Ovary (tissue), 9 donors: ENCODE data around the gene PXYLP1. TPM values are rescaled to one million over a fixed set of nuclear protein-coding genes. Genes with fewer than 3 reads are reported as not detected.
"Not testable (repeated sequence)": the region's sequence is repeated elsewhere in the genome, so short reads cannot be mapped to it uniquely, and the experiment has no call there.

ENCODE experiments used
- DNase-seq, 5 donors: peaks; one replicate each; pipeline ENCODE4 v3.0.0-alpha.2; 2019 to 2020
- H3K27ac ChIP-seq, 2 donors: fragments of 200-600 bp; one replicate each; pipeline versions ENCODE4 v1.5.1 to v1.8.0; 2019 to 2022
- H3K27me3 ChIP-seq: fragments of 200-600 bp; one replicate; pipeline ENCODE4 v1.8.0; 2022
- H3K36me3 ChIP-seq: fragments of 200-600 bp; sonication (generic); one replicate; pipeline ENCODE4 v1.5.1; 2019
- H3K4me1 ChIP-seq: one replicate; pipeline ENCODE4 v1.8.1; 2013; ENCODE audit warnings: mild to moderate bottlenecking, moderate library complexity; ENCODE audit not compliant: insufficient read depth
- H3K4me3 ChIP-seq: fragments of 200-600 bp; sonication (generic); one replicate; pipeline ENCODE4 v1.5.1; 2017
- H3K9me3 ChIP-seq, 2 donors: fragments of 200-600 bp in 1 of 2; sonication (generic) in 1 of 2; one replicate each; pipeline versions ENCODE4 v1.5.1 to v1.8.1; 2013 to 2019; ENCODE audit warnings: mild to moderate bottlenecking in 1 of 2, moderate library complexity in 1 of 2
- CTCF ChIP-seq, 3 donors: fragments of 450-650 bp in 2 of 3; fragments of 200-600 bp in 1 of 3; IDR thresholded peaks; one replicate each; pipeline versions ENCODE4 v1.5.1 to v1.8.0; 2016 to 2022; ENCODE audit warnings: antibody characterized with exemption in 3 of 3, mild to moderate bottlenecking in 1 of 3
- EP300 ChIP-seq: sonication (generic); formaldehyde crosslinking; IDR thresholded peaks from one replicate; pipeline ENCODE4 v1.6.1; 2017; ENCODE audit warnings: antibody characterized with exemption
- POLR2A ChIP-seq: fragments of 450-650 bp; IDR thresholded peaks from one replicate; pipeline ENCODE4 v1.6.1; 2017; ENCODE audit warnings: antibody characterized with exemption, mild to moderate bottlenecking, moderate library complexity
- WGBS, 3 donors: extraction: QIAGEN DNeasy Blood & Tissue Kit in 1 of 3; methylation state at CpG; one replicate each; pipeline versions ENCODE4 v1.1.5 to v1.1.7; 2013 to 2017; 5-methylcytosine and 5-hydroxymethylcytosine counted together
- intact Hi-C, 4 donors: fragments of 100-400 bp; cut with DNase I; formaldehyde crosslinking; loops; one replicate each; pipeline versions ENCODE4 v1.11.0 to v1.15.1; 2022 to 2023
- polyA plus RNA-seq, 2 donors: library from polyadenylated mRNA; stranded (reverse); fragments of 200-250 nt in 1 of 2; fragments of 350-450 nt in 1 of 2; fragmentation: Illumina TruSeq in 1 of 2; extraction: RNeasy Lipid Tissue Mini Kit (QIAGEN cat#74804) in 1 of 2; gene quantifications; one replicate each; pipeline ENCODE4 v1.2.3, GENCODE V29; 2013 to 2014
- total RNA-seq, 7 donors: library from RNA; depleted of rRNA in 2 of 7; stranded (reverse); fragments of >200 nt in 2 of 7; fragmentation: NEBNext Ultra II Directional in 3 of 7; extraction: Animal tissue kit (Norgen Biotek cat#: 25700) in 3 of 7; gene quantifications; one replicate each; pipeline versions ENCODE4 v1.1.0 to v1.2.4, GENCODE V29; 2016 to 2023
- donor health status: DM: no; HTN: no; CAD: no; lungs with moderate emphysema.
- donor health status: DM: no; HTN: no; CAD: no.
- donor health status: Bipolar disorder and iron deficiency.
- donor health status: DM: yes; HTN: yes; CAD: no.
- donor health status: DM: no; HTN: no; CAD: no.
- donor health status: DM: yes; HTN: yes; CAD: no.

Gene PXYLP1
- total and polyA plus RNA-seq, 9 donors = 6.5 to 23.0 (median 15.7) TPM

- TF ChIP-seq CTCF (IDR thresholded peaks at IDR 0.05) = no peak
- DNase-seq = no peak
- peak overlapping the region; percentile 7 to 27 for H3K27ac ChIP-seq
Observed at GRCh38 chr3:141292356-141293058, 60.9 kb downstream of the PXYLP1 start.

GRCh38 chr3:141294301-141294700, 62.7 kb downstream of the PXYLP1 start:
- intact Hi-C loops = no loop called here
- H3K4me3 ChIP-seq = peak overlapping the region; percentile 26
- WGBS, 3 donors = 1 to 11% (median 2%) methylated on average over 3 of the region's 3 CpGs

More at GRCh38 chr3:141292356-141293058, 60.9 kb downstream of the PXYLP1 start:
- Histone ChIP-seq H3K36me3 (no peaks in the 10 kb centered on the region), H3K9me3 (no peaks in the 10 kb centered on the region), H3K27me3 (no peaks in the 10 kb centered on the region), H3K4me3 (no peak overlapping the region), H3K4me1 (peaks cover 17% of the 10 kb centered on the region)
- 50 to 55% (median 54%) methylated on average over 19 of the region's 19 CpGs for WGBS, 3 donors
- intact Hi-C loops = no loop called here

GRCh38 chr3:141294848-141295247, 63.2 kb downstream of the PXYLP1 start:
- DNase-seq = no peak
- Histone ChIP-seq H3K4me1 (peaks cover 17% of the 10 kb centered on the region), H3K36me3 (no peaks in the 10 kb centered on the region), H3K27me3 (no peaks in the 10 kb centered on the region), H3K4me3 (peak overlapping the region; percentile 26), H3K9me3 (no peaks in the 10 kb centered on the region), H3K27ac (peak overlapping the region in 1 of 2 donors; percentile 44)
- intact Hi-C loops = no loop called here
- TF ChIP-seq POLR2A (no peak), CTCF (IDR thresholded peaks at IDR 0.05) (no peak), EP300 (no peak)
- WGBS, 3 donors = 3 to 10% (median 7%) methylated on average over 2 of the region's 2 CpGs

More at GRCh38 chr3:141294301-141294700, 62.7 kb downstream of the PXYLP1 start:
- H3K4me1 ChIP-seq = peaks cover 17% of the 10 kb centered on the region
- peak overlapping the region in 1 of 2 donors; percentile 44 for H3K27ac ChIP-seq
- H3K36me3 ChIP-seq = no peaks in the 10 kb centered on the region
- TF ChIP-seq POLR2A = no peak
- no peak for TF ChIP-seq CTCF (IDR thresholded peaks at IDR 0.05)
- TF ChIP-seq EP300 = no peak
- no peaks in the 10 kb centered on the region for H3K9me3 ChIP-seq
- no peak for DNase-seq
- no peaks in the 10 kb centered on the region for H3K27me3 ChIP-seq

- H3K4me1 ChIP-seq, H3K27me3 ChIP-seq, H3K4me3 ChIP-seq, H3K36me3 ChIP-seq, H3K27ac ChIP-seq, H3K9me3 ChIP-seq, DNase-seq: not testable (repeated sequence)
- intact Hi-C loops = loop anchor here in 3 of 4 donors (5.0 to 10.0 kb wide), 2 partner anchors 66 to 68 kb away; partner anchors contain the start of gene PXYLP1 (in 3 of the 3)
- 89 to 97% (median 97%) methylated on average over 7 of the region's 7 CpGs for WGBS, 3 donors
Observed at GRCh38 chr3:141300426-141300825, 68.8 kb downstream of the PXYLP1 start.
